Cardiac fibroblast (primary cell): Measurements from ENCODE around the gene MCM5.

ENCODE experiments used
- DNase-seq, 2 donors: peaks; one replicate each; pipeline versions ENCODE4 v3.0.0 to v3.0.0-alpha.2; 2010; ENCODE audit warnings: low read depth in 2 of 2
- H3K4me3 ChIP-seq, 2 donors: replicated peaks in 1 of 2; 1 replicate in 1 of 2; 2 replicates in 1 of 2; pipeline ENCODE4 v1.5.1; 2011; ENCODE audit warnings: low read depth in 2 of 2, low read length in 2 of 2, mild to moderate bottlenecking in 2 of 2, moderate library complexity in 1 of 2
- TF ChIP-seq, protein P1 (sequence below): IDR thresholded peaks from one replicate; pipeline ENCODE4 v1.5.1; 2011; ENCODE audit warnings: low read depth, mild to moderate bottlenecking, low read length, inconsistent platforms

MCM5 gene

GRCh38 chr22:35443790-35444684 lies 44.1 kb downstream of the MCM5 start:
- H3K4me3 ChIP-seq: no peak overlapping the region
- no peak for DNase-seq
- TF ChIP-seq, protein P1, sequence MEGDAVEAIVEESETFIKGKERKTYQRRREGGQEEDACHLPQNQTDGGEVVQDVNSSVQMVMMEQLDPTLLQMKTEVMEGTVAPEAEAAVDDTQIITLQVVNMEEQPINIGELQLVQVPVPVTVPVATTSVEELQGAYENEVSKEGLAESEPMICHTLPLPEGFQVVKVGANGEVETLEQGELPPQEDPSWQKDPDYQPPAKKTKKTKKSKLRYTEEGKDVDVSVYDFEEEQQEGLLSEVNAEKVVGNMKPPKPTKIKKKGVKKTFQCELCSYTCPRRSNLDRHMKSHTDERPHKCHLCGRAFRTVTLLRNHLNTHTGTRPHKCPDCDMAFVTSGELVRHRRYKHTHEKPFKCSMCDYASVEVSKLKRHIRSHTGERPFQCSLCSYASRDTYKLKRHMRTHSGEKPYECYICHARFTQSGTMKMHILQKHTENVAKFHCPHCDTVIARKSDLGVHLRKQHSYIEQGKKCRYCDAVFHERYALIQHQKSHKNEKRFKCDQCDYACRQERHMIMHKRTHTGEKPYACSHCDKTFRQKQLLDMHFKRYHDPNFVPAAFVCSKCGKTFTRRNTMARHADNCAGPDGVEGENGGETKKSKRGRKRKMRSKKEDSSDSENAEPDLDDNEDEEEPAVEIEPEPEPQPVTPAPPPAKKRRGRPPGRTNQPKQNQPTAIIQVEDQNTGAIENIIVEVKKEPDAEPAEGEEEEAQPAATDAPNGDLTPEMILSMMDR: no peak

GRCh38 chr22:35444685-35445399 lies 44.9 kb downstream of the MCM5 start:
- no peak overlapping the region for H3K4me3 ChIP-seq
- TF ChIP-seq, protein P1: no peak
- DNase-seq: no peak

GRCh38 chr22:35445933-35446332 lies 46.0 kb downstream of the MCM5 start:
- H3K4me3 ChIP-seq: no peak overlapping the region
- peak in 1 of 2 donors; percentile 14 for DNase-seq
- TF ChIP-seq, protein P1: no peak

DNA sequence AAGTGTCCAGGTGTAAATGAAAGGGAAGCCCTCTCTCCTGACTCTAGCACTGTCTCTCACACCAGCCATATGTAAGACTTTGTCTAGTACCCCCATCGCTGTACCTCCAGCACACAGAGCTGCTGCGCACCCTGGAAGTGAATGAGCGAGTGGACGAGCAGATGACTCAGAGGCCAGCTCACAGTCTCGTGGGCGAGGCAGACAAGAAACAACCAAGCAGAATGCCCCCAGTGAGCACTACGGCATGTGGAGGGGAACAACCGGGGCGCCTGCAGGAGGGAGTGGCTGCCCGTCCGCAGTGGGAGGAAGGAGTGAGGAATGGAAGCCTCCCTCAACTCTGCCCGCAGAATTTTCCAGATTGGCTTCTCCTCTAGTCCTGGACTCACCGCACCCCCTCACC lies 46.4 kb downstream of the MCM5 start:
- DNase-seq: peak; percentile 81 to 88

DNA sequence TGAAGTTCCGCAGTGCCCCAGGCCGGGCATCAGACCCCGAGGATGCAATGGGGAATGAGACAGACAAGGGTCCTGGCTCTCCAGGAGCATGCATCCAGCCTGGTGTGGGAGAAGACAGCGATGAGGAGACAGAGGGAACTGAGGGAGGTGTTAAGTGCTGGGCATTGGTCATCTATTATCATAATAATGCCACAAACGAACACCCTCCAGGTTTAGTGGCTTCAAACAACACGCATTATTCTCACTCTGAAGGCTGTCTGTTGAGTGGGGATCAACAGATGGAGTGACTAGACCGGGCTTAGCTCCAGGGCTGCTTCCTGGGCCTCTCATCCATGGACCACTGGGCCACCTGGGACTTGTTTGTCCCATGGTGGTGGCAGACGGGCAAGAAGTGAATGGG lies 48.6 kb downstream of the MCM5 start:
- TF ChIP-seq, protein P1: no peak
- no peak overlapping the region for H3K4me3 ChIP-seq
- DNase-seq: no peak

More for the DNA sequence above, 46.4 kb downstream of the MCM5 start:
- no peak overlapping the region for H3K4me3 ChIP-seq
- TF ChIP-seq, protein P1: no peak

- no peak overlapping the region for H3K4me3 ChIP-seq
- DNase-seq: no peak
- TF ChIP-seq, protein P1: no peak
These were observed 50.1 kb downstream of the MCM5 start for GRCh38 chr22:35449829-35450689.
